Activated CD4-positive, alpha-beta T cell treated with anti-CD3 and anti-CD28 coated beads, Interleukin-2, amount 10 ng/mL, durations not matched to agents 24 days and 14 days (primary cell): ENCODE results near the gene NKX1-2. TPM values are rescaled to one million over a fixed set of nuclear protein-coding genes. Genes with fewer than 3 reads are reported as not detected.

ENCODE experiments used
- DNase-seq: peaks from one replicate; pipeline ENCODE4 v3.0.0; 2022
- H3K27ac Mint-ChIP-seq: one replicate; pipeline ENCODE4 v1.8.0; 2022; ENCODE audit warnings: mild to moderate bottlenecking, mixed read lengths
- H3K27me3 Mint-ChIP-seq: one replicate; pipeline ENCODE4 v1.8.0; 2022; ENCODE audit warnings: mixed read lengths
- H3K36me3 Mint-ChIP-seq: one replicate; pipeline ENCODE4 v1.8.0; 2022; ENCODE audit warnings: low read depth, mild to moderate bottlenecking, mixed read lengths
- H3K4me1 Mint-ChIP-seq: one replicate; pipeline ENCODE4 v1.8.0; 2021; ENCODE audit warnings: mixed read lengths
- H3K4me3 Mint-ChIP-seq: one replicate; pipeline ENCODE4 v1.8.0; 2022; ENCODE audit warnings: mild to moderate bottlenecking, moderate library complexity, mixed read lengths
- H3K9me3 Mint-ChIP-seq: one replicate; pipeline ENCODE4 v1.8.0; 2021; ENCODE audit warnings: mixed read lengths
- intact Hi-C: fragments of 100-400 bp; cut with micrococcal nuclease; formaldehyde crosslinking; loops from one replicate; pipeline ENCODE4 v1.15.1; 2023
- total RNA-seq: library from RNA; stranded (reverse); gene quantifications from 2 replicates; pipeline ENCODE4 v1.2.3, GENCODE V29; 2022

The NKX1-2 gene
- total RNA-seq, 1 donor from 2014 or later = not detected

- Mint-ChIP-seq H3K9me3 (no peaks in the 10 kb centered on the region), H3K36me3 (no peaks in the 10 kb centered on the region), H3K27ac (no peak overlapping the region), H3K4me1 (no peaks in the 10 kb centered on the region), H3K4me3 (no peak overlapping the region), H3K27me3 (peaks cover 20% of the 10 kb centered on the region)
- intact Hi-C loops = no loop called here
- DNase-seq = no peak
These were observed 21.5 kb downstream of the NKX1-2 start for GRCh38 chr10:124428207-124428777.

GRCh38 chr10:124425227-124425962 is 24.4 kb downstream of the NKX1-2 start:
- Mint-ChIP-seq H3K27me3 (peaks cover 25% of the 10 kb centered on the region), H3K36me3 (no peaks in the 10 kb centered on the region), H3K4me3 (no peak overlapping the region), H3K9me3 (no peaks in the 10 kb centered on the region), H3K4me1 (no peaks in the 10 kb centered on the region), H3K27ac (no peak overlapping the region)
- intact Hi-C loops = no loop called here
- DNase-seq = no peak

DNA sequence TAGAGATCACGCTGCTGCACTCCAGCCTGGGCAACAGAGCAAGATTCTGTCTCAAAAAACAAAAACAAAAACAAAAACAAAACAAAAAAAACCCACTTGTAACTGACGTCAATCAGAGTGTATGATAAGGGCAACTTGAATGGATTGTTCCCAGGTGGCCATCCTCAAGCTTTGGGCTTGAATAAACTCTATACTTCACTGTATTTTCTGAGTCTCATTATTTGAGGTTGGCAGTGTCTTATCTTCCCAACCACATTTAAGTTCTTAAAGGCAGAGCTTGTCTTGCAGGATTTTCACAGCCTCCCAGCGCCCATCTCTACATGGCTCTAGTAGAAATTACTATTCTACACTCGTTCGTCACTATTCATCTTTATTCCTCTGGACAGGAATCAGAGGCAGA is 26.0 kb downstream of the NKX1-2 start:
- Mint-ChIP-seq H3K36me3 (no peaks in the 10 kb centered on the region), H3K27me3 (peaks cover 23% of the 10 kb centered on the region), H3K4me3 (no peak overlapping the region), H3K9me3 (no peaks in the 10 kb centered on the region), H3K27ac (no peak overlapping the region), H3K4me1 (peaks cover 4% of the 10 kb centered on the region)
- intact Hi-C loops = no loop called here
- no peak for DNase-seq

GRCh38 chr10:124422742-124423141 is 27.1 kb downstream of the NKX1-2 start:
- Mint-ChIP-seq H3K9me3 (no peaks in the 10 kb centered on the region), H3K27me3 (peaks cover 16% of the 10 kb centered on the region), H3K4me1 (peaks cover 7% of the 10 kb centered on the region), H3K36me3 (no peaks in the 10 kb centered on the region), H3K27ac (no peak overlapping the region), H3K4me3 (no peak overlapping the region)
- DNase-seq = no peak
- intact Hi-C loops = no loop called here

DNA sequence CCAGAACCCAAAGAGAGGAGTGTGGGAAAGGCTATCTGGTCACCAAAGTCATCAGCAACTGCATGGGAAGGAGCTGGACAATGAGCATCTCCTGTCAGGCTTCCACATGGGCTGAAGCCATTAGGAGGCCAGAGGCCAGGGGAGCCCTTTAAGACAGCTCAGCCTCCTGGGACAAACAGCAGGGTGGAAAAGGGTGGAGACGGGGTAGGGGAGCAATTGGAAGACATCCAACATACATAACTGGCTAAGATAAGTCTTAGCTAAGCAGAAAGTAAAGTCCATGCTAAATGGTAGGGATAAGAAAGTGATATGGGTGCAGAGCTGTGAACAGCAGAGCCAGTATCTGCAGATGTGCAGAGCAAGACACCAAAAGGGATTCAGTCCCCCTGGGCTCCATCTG is 29.6 kb downstream of the NKX1-2 start:
- H3K36me3 Mint-ChIP-seq = no peaks in the 10 kb centered on the region
- H3K27me3 Mint-ChIP-seq = peaks cover 17% of the 10 kb centered on the region
- peaks cover 9% of the 10 kb centered on the region for H3K4me1 Mint-ChIP-seq
- no peak overlapping the region for H3K27ac Mint-ChIP-seq
- DNase-seq = no peak
- no peak overlapping the region for H3K4me3 Mint-ChIP-seq
- no peaks in the 10 kb centered on the region for H3K9me3 Mint-ChIP-seq
- intact Hi-C loops = no loop called here

- Mint-ChIP-seq H3K4me3 (peak overlapping the region; percentile 83), H3K27me3 (peaks cover 17% of the 10 kb centered on the region), H3K9me3 (no peaks in the 10 kb centered on the region), H3K36me3 (no peaks in the 10 kb centered on the region), H3K27ac (no peak overlapping the region), H3K4me1 (peaks cover 9% of the 10 kb centered on the region)
- intact Hi-C loops = loop anchor here (2.0 to 5.0 kb wide), 3 partner anchors 31 to 498 kb away; partner anchors contain the start of gene EEF1AKMT2
- peak; percentile 57 for DNase-seq
These were observed 30.2 kb downstream of the NKX1-2 start for GRCh38 chr10:124419635-124420034.

- H3K27ac Mint-ChIP-seq = peak within 1 kb of the TSS; percentile 65
- H3K27me3 Mint-ChIP-seq = peaks cover 12% of the 10 kb centered on the region
- H3K36me3 Mint-ChIP-seq = no peaks in the 10 kb centered on the region
These were observed 30.9 kb downstream of the NKX1-2 start, which contains the start of gene OAT for GRCh38 chr10:124418726-124419501. Gene OAT (minus strand): TSS chr10:124418923. CDS start chr10:124412171, 6,752 bp downstream.

DNA sequence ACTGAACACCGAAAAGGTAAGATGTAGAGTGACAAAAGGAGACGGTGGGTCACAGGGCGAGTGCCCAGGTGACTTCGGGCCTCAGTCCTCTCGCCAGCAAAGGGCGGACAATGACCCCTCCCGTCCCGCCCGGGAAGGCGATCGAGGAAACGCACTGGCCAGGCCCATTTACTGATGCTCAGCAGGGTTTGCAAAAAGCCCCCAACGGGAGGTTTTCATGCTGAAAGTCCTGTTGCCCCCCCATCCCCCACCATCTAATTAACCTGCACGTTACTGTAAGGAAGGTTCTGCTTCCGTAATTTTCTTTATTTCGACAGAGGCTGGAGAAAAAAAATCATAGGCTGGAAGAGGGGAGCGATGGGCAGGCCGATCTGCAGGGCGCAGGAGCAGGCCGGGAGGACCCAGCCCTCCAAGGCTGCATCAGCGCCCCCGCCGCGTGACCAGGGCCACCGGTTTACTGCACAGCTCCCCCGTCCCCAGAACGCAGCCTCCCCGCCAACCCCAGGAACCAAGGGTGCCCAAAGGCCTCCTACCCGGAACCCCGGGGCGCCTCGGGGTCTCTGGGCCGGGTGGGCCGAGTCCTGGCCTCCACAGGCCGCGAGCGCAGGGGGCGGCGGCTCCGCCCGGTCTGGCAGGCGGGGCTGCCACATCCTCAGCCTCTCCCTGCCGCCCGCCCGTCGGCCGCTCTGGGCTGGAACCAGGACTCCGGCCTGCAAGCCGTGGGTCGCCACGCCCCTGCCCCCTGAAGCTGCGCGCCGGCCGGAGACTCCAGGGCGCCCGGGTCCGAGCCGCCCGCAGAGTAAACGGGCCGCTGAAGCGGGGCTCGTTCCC is 31.7 kb downstream of the NKX1-2 start:
- Mint-ChIP-seq H3K36me3 (no peaks in the 10 kb centered on the region), H3K4me1 (peaks cover 9% of the 10 kb centered on the region), H3K27me3 (peaks cover 11% of the 10 kb centered on the region), H3K27ac (no peak overlapping the region), H3K4me3 (peak overlapping the region; percentile 83), H3K9me3 (no peaks in the 10 kb centered on the region)
- peak; percentile 89 for DNase-seq
- intact Hi-C loops = loop anchor here (1.0 to 5.0 kb wide), 4 partner anchors 29 to 499 kb away; partner anchors contain the start of genes EEF1AKMT2 and LHPP

More at GRCh38 chr10:124418726-124419501, 30.9 kb downstream of the NKX1-2 start, which contains the start of gene OAT:
- DNase-seq = peak; percentile 99
- H3K9me3 Mint-ChIP-seq = no peaks in the 10 kb centered on the region
- H3K4me3 Mint-ChIP-seq = peak within 1 kb of the TSS; percentile 83
- peaks cover 9% of the 10 kb centered on the region for H3K4me1 Mint-ChIP-seq
- intact Hi-C loops = loop anchor here (1.0 to 5.0 kb wide), 4 partner anchors 30 to 498 kb away; partner anchors contain the start of genes EEF1AKMT2 and LHPP

GRCh38 chr10:124416733-124417132 is 33.1 kb downstream of the NKX1-2 start:
- intact Hi-C loops = loop anchor here (5.0 kb wide), 1 partner anchor 501 kb away; no protein-coding TSS in a partner anchor
- DNase-seq = no peak
- peaks cover 9% of the 10 kb centered on the region for H3K4me1 Mint-ChIP-seq
- H3K27me3 Mint-ChIP-seq = peaks cover 7% of the 10 kb centered on the region
- peak overlapping the region; percentile 44 for H3K4me3 Mint-ChIP-seq
- H3K9me3 Mint-ChIP-seq = no peaks in the 10 kb centered on the region
- H3K36me3 Mint-ChIP-seq = peaks cover 3% of the 10 kb centered on the region
- no peak overlapping the region for H3K27ac Mint-ChIP-seq

DNA sequence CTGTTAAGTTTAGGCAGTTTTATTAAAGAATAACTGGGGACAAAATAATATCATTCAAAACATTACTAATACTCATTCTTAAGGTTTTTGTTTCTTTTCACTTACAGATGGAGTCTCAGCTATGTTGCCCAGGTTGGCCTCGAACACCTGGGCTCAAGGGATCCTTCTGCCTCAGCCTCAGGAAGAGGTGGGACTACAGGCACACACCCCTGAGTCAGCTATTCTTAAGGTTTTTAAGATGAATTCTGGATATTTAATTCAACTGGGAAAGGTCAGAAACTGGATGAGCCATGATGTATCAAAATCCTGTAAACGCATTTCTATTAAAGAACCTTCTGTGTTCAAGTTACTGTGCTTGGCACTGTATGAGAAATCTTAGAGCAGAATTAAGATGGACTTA is 34.6 kb downstream of the NKX1-2 start:
- H3K4me3 Mint-ChIP-seq = no peak overlapping the region
- H3K27ac Mint-ChIP-seq = no peak overlapping the region
- no peak for DNase-seq
- peaks cover 10% of the 10 kb centered on the region for H3K36me3 Mint-ChIP-seq
- intact Hi-C loops = loop anchor here (5.0 kb wide), 1 partner anchor 502 kb away; no protein-coding TSS in a partner anchor
- peaks cover 5% of the 10 kb centered on the region for H3K27me3 Mint-ChIP-seq
- no peaks in the 10 kb centered on the region for H3K9me3 Mint-ChIP-seq
- peaks cover 9% of the 10 kb centered on the region for H3K4me1 Mint-ChIP-seq

- intact Hi-C loops = no loop called here
- H3K4me1 Mint-ChIP-seq = peaks cover 5% of the 10 kb centered on the region
- DNase-seq = no peak
- H3K4me3 Mint-ChIP-seq = no peak overlapping the region
- H3K9me3 Mint-ChIP-seq = no peaks in the 10 kb centered on the region
- peaks cover 3% of the 10 kb centered on the region for H3K27me3 Mint-ChIP-seq
- peaks cover 10% of the 10 kb centered on the region for H3K36me3 Mint-ChIP-seq
- no peak overlapping the region for H3K27ac Mint-ChIP-seq
These were observed 35.8 kb downstream of the NKX1-2 start for GRCh38 chr10:124414076-124414475.

GRCh38 chr10:124409696-124410095 is 40.1 kb downstream of the NKX1-2 start:
- intact Hi-C loops = no loop called here

DNA sequence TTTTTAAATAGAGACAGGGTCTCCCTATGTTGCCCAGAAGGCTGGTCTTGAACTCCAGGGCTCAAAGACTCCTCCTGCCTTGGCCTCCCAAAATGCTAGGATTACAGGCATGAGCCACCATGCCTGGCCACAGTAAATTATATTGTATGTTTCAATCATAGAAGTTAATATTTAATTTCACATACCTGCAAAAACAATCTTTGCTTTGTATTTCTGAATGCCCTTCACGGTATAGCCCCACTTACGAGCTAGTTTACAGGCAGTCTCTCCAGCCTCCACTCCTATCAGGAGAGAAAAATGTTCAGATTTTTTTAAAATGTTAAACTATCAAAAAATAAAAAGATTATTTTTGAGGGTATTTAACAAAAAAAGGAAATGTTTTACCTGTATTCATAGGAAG is 41.5 kb downstream of the NKX1-2 start:
- peaks cover 4% of the 10 kb centered on the region for H3K4me1 Mint-ChIP-seq
- H3K27me3 Mint-ChIP-seq = no peaks in the 10 kb centered on the region
- no peak overlapping the region for H3K4me3 Mint-ChIP-seq
- DNase-seq = no peak
- no peak overlapping the region for H3K27ac Mint-ChIP-seq
- intact Hi-C loops = no loop called here
- peaks cover 27% of the 10 kb centered on the region for H3K36me3 Mint-ChIP-seq
- H3K9me3 Mint-ChIP-seq = no peaks in the 10 kb centered on the region

More at GRCh38 chr10:124409696-124410095, 40.1 kb downstream of the NKX1-2 start:
- Mint-ChIP-seq H3K27me3 (no peaks in the 10 kb centered on the region), H3K9me3 (no peaks in the 10 kb centered on the region), H3K4me3 (no peak overlapping the region), H3K27ac (no peak overlapping the region), H3K36me3 (peaks cover 23% of the 10 kb centered on the region), H3K4me1 (no peaks in the 10 kb centered on the region)
- DNase-seq = no peak
